GM19328 (cell line): Measurements from ENCODE around the gene NPTX1.

Experiments used
- ATAC-seq: cut with Tn5 transposase; IDR thresholded peaks from one replicate; pipeline ENCODE4 v1.9.1; 2021; ENCODE audit warnings: mild to moderate bottlenecking, moderate library complexity; ENCODE audit not compliant: unreplicated experiment

Gene NPTX1

GRCh38 chr17:80445726-80446110 is 30.7 kb downstream of the NPTX1 start:
- no peak for ATAC-seq

- no peak for ATAC-seq
These were observed 31.2 kb downstream of the NPTX1 start for GRCh38 chr17:80445007-80445725.

- ATAC-seq = no peak
These were observed 31.8 kb downstream of the NPTX1 start for GRCh38 chr17:80444644-80444979.

GRCh38 chr17:80443916-80444643 is 32.3 kb downstream of the NPTX1 start:
- ATAC-seq = no peak

- ATAC-seq = no peak
These were observed 32.9 kb downstream of the NPTX1 start for GRCh38 chr17:80443498-80443897.

- ATAC-seq = no peak
These were observed 33.6 kb downstream of the NPTX1 start for GRCh38 chr17:80442764-80443163.

GRCh38 chr17:80442323-80442659 is 34.1 kb downstream of the NPTX1 start:
- no peak for ATAC-seq

GRCh38 chr17:80441598-80442322 is 34.6 kb downstream of the NPTX1 start:
- no peak for ATAC-seq

GRCh38 chr17:80441133-80441578 is 35.3 kb downstream of the NPTX1 start:
- ATAC-seq = no peak

GRCh38 chr17:80439499-80439898 is 36.9 kb downstream of the NPTX1 start:
- no peak for ATAC-seq

GRCh38 chr17:80438806-80439205 is 37.6 kb downstream of the NPTX1 start:
- ATAC-seq = no peak

- ATAC-seq = no peak
These were observed 38.9 kb downstream of the NPTX1 start for GRCh38 chr17:80437532-80437931.

GRCh38 chr17:80433916-80434666 is 42.3 kb downstream of the NPTX1 start:
- no peak for ATAC-seq

- no peak for ATAC-seq
These were observed 43.4 kb downstream of the NPTX1 start for GRCh38 chr17:80432961-80433550.

GRCh38 chr17:80432350-80432955 is 44.0 kb downstream of the NPTX1 start:
- ATAC-seq = no peak

GRCh38 chr17:80431246-80432195 is 44.9 kb downstream of the NPTX1 start:
- no peak for ATAC-seq

GRCh38 chr17:80430446-80431245 is 45.8 kb downstream of the NPTX1 start:
- ATAC-seq = no peak
